ENCODE results near the gene SLC25A53.

SLC25A53 gene

DNA sequence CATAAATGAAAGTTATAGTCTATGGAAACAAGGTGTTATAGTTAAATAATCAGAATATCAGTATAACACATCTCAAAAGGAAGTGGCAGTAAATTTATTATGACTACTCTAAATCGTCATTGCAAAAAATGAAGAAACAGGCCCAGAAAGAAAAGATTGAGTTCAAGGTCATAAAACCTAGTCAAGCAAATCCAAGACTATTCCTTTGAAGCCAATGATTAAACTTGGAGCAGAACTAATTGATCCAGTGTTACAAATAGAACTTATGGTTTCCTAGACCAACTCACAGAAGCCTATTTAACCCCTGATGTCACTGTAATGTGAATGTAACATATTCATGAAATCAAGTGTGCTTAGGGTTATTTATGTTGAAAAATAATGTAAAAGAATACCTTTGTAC lies 11.3 kb upstream of the SLC25A53 start:
- no peak overlapping the region for H3K9ac ChIP-seq (ENCODE audit: low read depth, low read length)
- no peaks in the 10 kb centered on the region for H3K9me3 ChIP-seq (ENCODE audit: insufficient read depth, low read depth, low read length)
- no peaks in the 10 kb centered on the region for H3K27me3 ChIP-seq (ENCODE audit: insufficient read depth, low read length)
- H3K4me3 ChIP-seq (ENCODE audit: low read length), result peak overlapping the region; percentile 86; the same call in 1 of the 2 replicates
- H3K27ac ChIP-seq (ENCODE audit: low read depth, low read length), result no peak overlapping the region
- no peaks in the 10 kb centered on the region for H3K36me3 ChIP-seq (ENCODE audit: insufficient read depth, low read length)
- WGBS, result 88% methylated on average over 1 of the region's 1 CpG
- no peaks in the 10 kb centered on the region; the same call in 1 of the 2 replicates for H3K4me1 ChIP-seq (ENCODE audit: insufficient read depth, low read length)

DNA sequence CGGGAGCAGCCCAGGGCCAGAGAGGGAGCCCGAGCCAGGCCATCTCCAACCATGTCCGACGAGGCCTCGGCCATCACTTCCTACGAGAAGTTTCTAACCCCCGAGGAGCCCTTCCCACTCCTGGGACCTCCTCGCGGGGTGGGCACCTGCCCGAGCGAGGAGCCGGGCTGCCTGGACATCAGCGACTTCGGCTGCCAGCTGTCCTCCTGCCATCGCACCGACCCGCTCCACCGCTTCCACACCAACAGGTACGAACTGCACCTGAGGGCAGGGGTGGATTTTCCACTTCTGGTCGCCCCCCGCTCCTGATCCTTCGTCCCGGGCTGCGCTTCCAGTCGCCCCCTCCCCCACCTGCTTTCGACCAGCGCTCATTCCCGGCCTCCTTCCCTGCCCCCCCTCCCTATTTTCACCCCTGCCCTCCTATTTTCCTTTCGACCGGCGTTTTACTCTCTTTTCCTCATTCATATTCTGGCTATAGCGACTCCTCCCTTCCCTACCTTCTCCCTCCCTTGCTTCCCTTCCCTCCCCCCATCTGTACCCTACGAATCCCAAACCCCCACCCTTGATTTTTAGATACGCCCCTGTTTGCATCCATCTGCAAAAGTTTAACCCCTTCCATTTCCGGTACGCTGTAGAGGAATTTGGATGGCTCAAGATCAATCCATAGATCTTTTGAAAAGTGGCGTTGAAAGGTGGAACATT lies 10.1 kb upstream of the SLC25A53 start:
- Histone ChIP-seq H3K9me3 (ENCODE audit: insufficient read depth, low read depth, low read length) (no peaks in the 10 kb centered on the region), H3K27me3 (ENCODE audit: insufficient read depth, low read length) (no peaks in the 10 kb centered on the region), H3K9ac (ENCODE audit: low read depth, low read length) (peak overlapping the region; percentile 64), H3K27ac (ENCODE audit: low read depth, low read length) (peak overlapping the region; percentile 35; the same call in 1 of the 2 replicates), H3K4me1 (ENCODE audit: insufficient read depth, low read length) (no peaks in the 10 kb centered on the region; the same call in 1 of the 2 replicates), H3K36me3 (ENCODE audit: insufficient read depth, low read length) (no peaks in the 10 kb centered on the region), H3K4me3 (ENCODE audit: low read length) (peak overlapping the region; percentile 86)
- 0% methylated on average over 35 of the region's 37 CpGs for WGBS

DNA sequence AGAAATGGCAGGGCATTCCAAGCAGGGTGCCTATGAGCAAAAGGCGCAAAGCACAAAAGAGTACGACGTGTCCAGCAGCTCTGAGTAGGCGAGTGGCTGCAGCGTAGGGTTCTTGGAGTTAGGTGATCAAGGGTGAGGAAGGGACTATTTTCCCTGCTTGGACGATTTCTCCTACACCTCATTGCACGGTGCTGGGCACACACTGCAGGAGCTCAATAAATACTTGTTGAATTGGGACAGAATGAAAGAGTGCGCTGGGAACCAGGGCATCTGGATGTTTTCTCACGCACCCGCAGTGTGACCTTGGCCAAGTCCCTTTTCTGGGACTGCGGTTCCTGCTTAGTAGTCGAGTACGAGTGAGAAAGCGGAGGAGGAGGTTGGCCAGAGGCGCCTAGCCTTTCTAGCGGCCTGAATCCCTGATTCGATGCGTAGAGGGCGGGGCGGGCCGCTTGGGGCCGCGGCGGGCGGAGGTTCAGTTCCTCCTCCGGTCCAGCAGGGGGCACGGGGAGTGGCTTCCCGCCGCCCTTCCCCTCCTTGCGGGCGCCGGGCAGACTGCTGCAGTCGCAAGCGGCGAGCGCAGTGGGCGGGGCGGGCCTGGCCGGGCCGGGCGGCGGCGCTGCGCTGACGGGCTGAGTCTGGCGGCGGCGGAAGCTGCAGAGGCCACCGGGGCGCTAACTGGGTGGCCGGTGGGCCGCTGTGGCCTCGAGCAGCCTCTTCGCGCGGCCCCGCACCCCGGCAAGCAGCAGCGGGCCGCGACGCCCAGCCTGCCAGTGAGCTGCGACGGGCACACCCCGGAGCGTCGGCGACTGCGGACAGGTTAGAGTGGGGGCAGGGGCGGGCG lies 9.3 kb upstream of the SLC25A53 start, which contains the start of gene FAM199X:
TSS of gene FAM199X (plus strand) at position 560 of the 841 bp plus-strand sequence. CDS start 333 bp downstream, outside the sequence.
- H3K4me3 ChIP-seq (ENCODE audit: low read length), result peak within 1 kb of the TSS; percentile 86
- no peaks in the 10 kb centered on the region for H3K9me3 ChIP-seq (ENCODE audit: insufficient read depth, low read depth, low read length)
- H3K36me3 ChIP-seq (ENCODE audit: insufficient read depth, low read length), result no peaks in the 10 kb centered on the region
- H3K27me3 ChIP-seq (ENCODE audit: insufficient read depth, low read length), result no peaks in the 10 kb centered on the region
- H3K9ac ChIP-seq (ENCODE audit: low read depth, low read length), result peak within 1 kb of the TSS; percentile 75
- WGBS, result under 1% methylated on average over 70 of the region's 71 CpGs
- peak within 1 kb of the TSS; percentile 65; the same call in 1 of the 2 replicates for H3K27ac ChIP-seq (ENCODE audit: low read depth, low read length)
- H3K4me1 ChIP-seq (ENCODE audit: insufficient read depth, low read length), result no peaks in the 10 kb centered on the region; the same call in 1 of the 2 replicates

- Histone ChIP-seq H3K27me3 (ENCODE audit: insufficient read depth, low read length) (no peaks in the 10 kb centered on the region), H3K9ac (ENCODE audit: low read depth, low read length) (no peak overlapping the region), H3K9me3 (ENCODE audit: insufficient read depth, low read depth, low read length) (no peaks in the 10 kb centered on the region), H3K4me1 (ENCODE audit: insufficient read depth, low read length) (no peaks in the 10 kb centered on the region), H3K4me3 (ENCODE audit: low read length) (no peak overlapping the region), H3K27ac (ENCODE audit: low read depth, low read length) (no peak overlapping the region), H3K36me3 (ENCODE audit: insufficient read depth, low read length) (no peaks in the 10 kb centered on the region)
- 49% methylated on average over 1 of the region's 1 CpG for WGBS
Measured at GRCh38 chrX:104151037-104151436, 5.8 kb downstream of the SLC25A53 start.

GRCh38 chrX:104141087-104141760 lies 15.6 kb downstream of the SLC25A53 start:
- no peaks in the 10 kb centered on the region; the same call in 1 of the 2 replicates for H3K27me3 ChIP-seq (ENCODE audit: insufficient read depth, low read length)
- no peaks in the 10 kb centered on the region for H3K36me3 ChIP-seq (ENCODE audit: insufficient read depth, low read length)
- WGBS, result 90% methylated on average over 8 of the region's 8 CpGs
- H3K9ac ChIP-seq (ENCODE audit: low read depth, low read length), result no peak overlapping the region
- no peak overlapping the region for H3K27ac ChIP-seq (ENCODE audit: low read depth, low read length)
- no peak overlapping the region for H3K4me3 ChIP-seq (ENCODE audit: low read length)
- H3K9me3 ChIP-seq (ENCODE audit: insufficient read depth, low read depth, low read length), result no peaks in the 10 kb centered on the region
- H3K4me1 ChIP-seq (ENCODE audit: insufficient read depth, low read length), result no peaks in the 10 kb centered on the region

DNA sequence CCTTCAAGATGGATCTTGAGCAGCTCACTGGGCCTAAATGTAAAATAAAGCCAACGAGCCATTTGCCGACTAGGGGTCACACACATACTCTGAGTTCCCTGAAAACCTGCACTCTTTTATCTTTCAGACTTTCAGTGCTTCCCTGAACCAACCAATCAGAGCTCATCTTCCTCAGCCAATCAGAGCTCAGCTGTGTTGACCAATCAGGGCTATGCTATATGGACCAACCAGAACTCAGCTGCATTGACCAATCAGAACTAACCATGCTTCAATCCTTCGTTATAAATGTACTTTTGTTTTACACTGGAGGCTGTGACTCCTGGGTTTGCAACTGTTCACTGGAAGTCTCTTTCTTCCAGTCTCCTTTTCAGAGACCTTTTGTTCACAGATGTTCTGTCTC lies 19.3 kb downstream of the SLC25A53 start:
- no peak overlapping the region for H3K9ac ChIP-seq (ENCODE audit: low read depth, low read length)
- no peaks in the 10 kb centered on the region for H3K27me3 ChIP-seq (ENCODE audit: insufficient read depth, low read length)
- no peak overlapping the region for H3K27ac ChIP-seq (ENCODE audit: low read depth, low read length)
- H3K36me3 ChIP-seq (ENCODE audit: insufficient read depth, low read length), result no peaks in the 10 kb centered on the region
- no peaks in the 10 kb centered on the region for H3K4me1 ChIP-seq (ENCODE audit: insufficient read depth, low read length)
- H3K4me3 ChIP-seq (ENCODE audit: low read length), result no peak overlapping the region
- WGBS, result 95% methylated on average over 3 of the region's 3 CpGs
- H3K9me3 ChIP-seq (ENCODE audit: insufficient read depth, low read depth, low read length), result no peaks in the 10 kb centered on the region

GRCh38 chrX:104136241-104137019 lies 20.4 kb downstream of the SLC25A53 start:
- Histone ChIP-seq H3K36me3 (ENCODE audit: insufficient read depth, low read length) (no peaks in the 10 kb centered on the region), H3K9ac (ENCODE audit: low read depth, low read length) (no peak overlapping the region), H3K27me3 (ENCODE audit: insufficient read depth, low read length) (no peaks in the 10 kb centered on the region), H3K27ac (ENCODE audit: low read depth, low read length) (no peak overlapping the region), H3K4me1 (ENCODE audit: insufficient read depth, low read length) (no peaks in the 10 kb centered on the region), H3K9me3 (ENCODE audit: insufficient read depth, low read depth, low read length) (no peaks in the 10 kb centered on the region), H3K4me3 (ENCODE audit: low read length) (peak overlapping the region; percentile 42; the same call in 1 of the 2 replicates)
- 22% methylated on average over 8 of the region's 10 CpGs for WGBS

GRCh38 chrX:104135677-104136076 lies 21.1 kb downstream of the SLC25A53 start:
- Histone ChIP-seq H3K36me3 (ENCODE audit: insufficient read depth, low read length) (no peaks in the 10 kb centered on the region), H3K9me3 (ENCODE audit: insufficient read depth, low read depth, low read length) (no peaks in the 10 kb centered on the region), H3K4me3 (ENCODE audit: low read length) (no peak overlapping the region), H3K9ac (ENCODE audit: low read depth, low read length) (no peak overlapping the region), H3K4me1 (ENCODE audit: insufficient read depth, low read length) (no peaks in the 10 kb centered on the region), H3K27me3 (ENCODE audit: insufficient read depth, low read length) (no peaks in the 10 kb centered on the region), H3K27ac (ENCODE audit: low read depth, low read length) (no peak overlapping the region)
- WGBS, result 86% methylated on average over 1 of the region's 1 CpG

DNA sequence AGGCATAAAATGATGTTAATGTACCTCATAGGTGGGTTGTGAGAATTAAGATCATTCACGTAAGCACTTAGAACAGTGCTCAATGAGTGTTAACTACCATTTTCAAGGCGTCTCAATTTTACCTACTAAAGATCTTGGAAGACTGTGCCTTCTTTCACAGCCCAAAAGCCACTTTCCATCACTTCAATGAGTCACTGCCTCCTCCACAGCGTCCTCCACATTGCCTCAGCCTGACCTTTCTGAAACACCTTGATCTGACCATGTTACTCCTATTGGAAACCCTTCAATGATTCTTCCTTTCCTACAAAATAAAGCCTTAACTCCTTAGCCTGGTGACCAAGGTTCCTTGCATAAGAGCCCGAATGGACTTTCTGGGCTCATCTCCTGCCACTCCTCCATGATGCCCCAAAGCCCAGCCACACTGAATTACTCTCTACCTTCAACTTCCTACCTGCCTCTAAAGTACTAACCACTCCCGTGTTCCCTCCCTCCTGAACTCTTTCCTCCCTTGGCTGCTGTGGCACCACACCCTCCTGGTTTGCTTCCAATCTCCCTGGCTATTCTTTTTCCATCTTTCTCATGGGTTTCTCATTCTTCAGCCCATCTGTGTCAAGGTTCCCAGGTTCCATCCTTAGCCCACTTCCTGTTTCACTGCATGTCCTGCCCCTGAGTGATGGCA lies 22.1 kb downstream of the SLC25A53 start:
- no peaks in the 10 kb centered on the region for H3K9me3 ChIP-seq (ENCODE audit: insufficient read depth, low read depth, low read length)
- H3K4me3 ChIP-seq (ENCODE audit: low read length), result no peak overlapping the region
- no peaks in the 10 kb centered on the region for H3K27me3 ChIP-seq (ENCODE audit: insufficient read depth, low read length)
- no peaks in the 10 kb centered on the region for H3K36me3 ChIP-seq (ENCODE audit: insufficient read depth, low read length)
- 89% methylated on average over 5 of the region's 5 CpGs for WGBS
- no peak overlapping the region for H3K9ac ChIP-seq (ENCODE audit: low read depth, low read length)
- H3K27ac ChIP-seq (ENCODE audit: low read depth, low read length), result no peak overlapping the region
- no peaks in the 10 kb centered on the region for H3K4me1 ChIP-seq (ENCODE audit: insufficient read depth, low read length)

DNA sequence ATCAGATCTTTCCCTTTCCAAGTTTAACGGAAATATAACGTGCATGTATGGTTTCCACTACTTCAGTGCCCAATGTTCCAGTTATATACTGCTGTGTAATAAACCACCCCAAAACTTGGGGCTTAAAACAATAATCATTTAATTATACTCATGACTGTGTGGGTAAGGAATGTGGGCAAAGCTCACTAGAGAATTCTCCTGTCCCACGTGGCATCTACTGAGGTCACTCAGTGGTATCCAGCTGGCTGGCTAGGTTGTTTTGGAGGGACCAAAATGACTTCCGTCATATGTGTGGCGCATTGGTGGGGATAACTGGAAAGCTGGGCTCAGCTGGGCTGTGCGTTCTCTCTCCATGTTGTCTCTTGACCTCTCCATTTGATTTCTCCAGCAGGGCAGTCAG lies 26.0 kb downstream of the SLC25A53 start:
- no peaks in the 10 kb centered on the region for H3K36me3 ChIP-seq (ENCODE audit: insufficient read depth, low read length)
- WGBS, result 89% methylated on average over 6 of the region's 6 CpGs
- H3K9me3 ChIP-seq (ENCODE audit: insufficient read depth, low read depth, low read length), result no peaks in the 10 kb centered on the region
- H3K27me3 ChIP-seq (ENCODE audit: insufficient read depth, low read length), result no peaks in the 10 kb centered on the region
- no peak overlapping the region for H3K9ac ChIP-seq (ENCODE audit: low read depth, low read length)
- H3K4me3 ChIP-seq (ENCODE audit: low read length), result no peak overlapping the region
- no peaks in the 10 kb centered on the region for H3K4me1 ChIP-seq (ENCODE audit: insufficient read depth, low read length)
- H3K27ac ChIP-seq (ENCODE audit: low read depth, low read length), result no peak overlapping the region

Data from HUES64 (cell line).